ENCODE data around the gene LRRC10B. TPM values are rescaled to one million over a fixed set of nuclear protein-coding genes. Genes with fewer than 3 reads are reported as not detected.

The LRRC10B gene
- polyA plus RNA-seq, 2 of the 4 experiments (the other 2 are of a cell fraction), result 0.03 to 0.04 TPM

DNA sequence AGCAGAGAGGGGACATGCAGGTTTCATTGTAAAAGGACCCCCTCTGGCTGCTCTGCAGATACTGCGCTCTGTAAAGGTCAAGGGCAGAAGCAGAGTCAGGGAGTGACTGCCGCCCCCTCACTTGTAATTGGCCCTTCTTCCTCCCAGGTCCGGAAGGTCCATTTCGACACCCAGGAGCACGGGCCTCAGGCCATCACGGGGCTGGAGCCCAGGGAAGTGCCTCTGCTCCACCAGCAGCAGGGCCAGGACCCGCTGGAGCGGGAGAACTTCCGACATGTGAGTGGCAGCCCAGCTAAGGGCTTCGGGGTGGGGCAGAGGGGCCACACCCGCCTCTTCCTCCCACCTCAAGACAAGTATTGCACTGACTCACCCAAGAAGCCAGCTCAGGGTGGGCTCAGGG is 24.0 kb upstream of the LRRC10B start:
- ATAC-seq (no peak), DNase-seq (ENCODE audit: low read depth in 1 of 2, low spot score in 1 of 2) (no peak), FAIRE-seq (no peak)
- Histone ChIP-seq H3K4me2 (no peak overlapping the region), H3K9me3 (no peaks in the 10 kb centered on the region), H3K4me1 (no peaks in the 10 kb centered on the region), H3K27ac (no peak overlapping the region), H3K4me3 (no peak overlapping the region)
- TF ChIP-seq, protein P1, sequence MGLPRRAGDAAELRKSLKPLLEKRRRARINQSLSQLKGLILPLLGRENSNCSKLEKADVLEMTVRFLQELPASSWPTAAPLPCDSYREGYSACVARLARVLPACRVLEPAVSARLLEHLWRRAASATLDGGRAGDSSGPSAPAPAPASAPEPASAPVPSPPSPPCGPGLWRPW (IDR thresholded peaks at IDR 0.05), result no peak
- no peak for TF ChIP-seq FOXS1 (CRISPR knock-in tag; IDR thresholded peaks at IDR 0.05)
- no peak for TF ChIP-seq BHLHE40 (IDR thresholded peaks at IDR 0.05; ENCODE audit: low read depth, low read length)
- TF ChIP-seq RFX5 (IDR thresholded peaks at IDR 0.05), result no peak
- TF ChIP-seq, protein P2, sequence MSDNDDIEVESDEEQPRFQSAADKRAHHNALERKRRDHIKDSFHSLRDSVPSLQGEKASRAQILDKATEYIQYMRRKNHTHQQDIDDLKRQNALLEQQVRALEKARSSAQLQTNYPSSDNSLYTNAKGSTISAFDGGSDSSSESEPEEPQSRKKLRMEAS (IDR thresholded peaks at IDR 0.05), result no peak
- TF ChIP-seq KDM1A (IDR thresholded peaks at IDR 0.05; ENCODE audit: low read depth), result no peak
- TF ChIP-seq MAZ (IDR thresholded peaks at IDR 0.05; ENCODE audit: borderline replicate concordance, low read depth, low read length), result no peak
- no peak for TF ChIP-seq RNF2 (IDR thresholded peaks at IDR 0.05; ENCODE audit: borderline replicate concordance, low read depth)
- TF ChIP-seq, protein P3, sequence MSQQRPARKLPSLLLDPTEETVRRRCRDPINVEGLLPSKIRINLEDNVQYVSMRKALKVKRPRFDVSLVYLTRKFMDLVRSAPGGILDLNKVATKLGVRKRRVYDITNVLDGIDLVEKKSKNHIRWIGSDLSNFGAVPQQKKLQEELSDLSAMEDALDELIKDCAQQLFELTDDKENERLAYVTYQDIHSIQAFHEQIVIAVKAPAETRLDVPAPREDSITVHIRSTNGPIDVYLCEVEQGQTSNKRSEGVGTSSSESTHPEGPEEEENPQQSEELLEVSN (IDR thresholded peaks at IDR 0.05; ENCODE audit: borderline replicate concordance, low read depth), result no peak
- TF ChIP-seq JUN (IDR thresholded peaks at IDR 0.05), result no peak
- no peak for TF ChIP-seq MAFK (IDR thresholded peaks at IDR 0.05; ENCODE audit: partially characterized antibody)
- TF ChIP-seq ZFP36 (IDR thresholded peaks at IDR 0.05; ENCODE audit: borderline replicate concordance, partially characterized antibody), result no peak
- no peak for TF ChIP-seq HOXA7 (CRISPR knock-in tag; IDR thresholded peaks at IDR 0.05)
- no peak for TF ChIP-seq ZSCAN20 (CRISPR knock-in tag; IDR thresholded peaks at IDR 0.05)
- no peak for TF ChIP-seq PHF8 (IDR thresholded peaks at IDR 0.05; ENCODE audit: borderline replicate concordance, low read depth)
- no peak for TF ChIP-seq FOSL2 (IDR thresholded peaks at IDR 0.05)
- no peak for TF ChIP-seq FOSL2 (CRISPR knock-in tag; IDR thresholded peaks at IDR 0.05)
- TF ChIP-seq HOXB5 (CRISPR knock-in tag; IDR thresholded peaks at IDR 0.05), result no peak
- no peak for TF ChIP-seq EP300 (IDR thresholded peaks at IDR 0.05)
- TF ChIP-seq EHF (CRISPR knock-in tag; IDR thresholded peaks at IDR 0.05), result no peak
- TF ChIP-seq, protein P4, sequence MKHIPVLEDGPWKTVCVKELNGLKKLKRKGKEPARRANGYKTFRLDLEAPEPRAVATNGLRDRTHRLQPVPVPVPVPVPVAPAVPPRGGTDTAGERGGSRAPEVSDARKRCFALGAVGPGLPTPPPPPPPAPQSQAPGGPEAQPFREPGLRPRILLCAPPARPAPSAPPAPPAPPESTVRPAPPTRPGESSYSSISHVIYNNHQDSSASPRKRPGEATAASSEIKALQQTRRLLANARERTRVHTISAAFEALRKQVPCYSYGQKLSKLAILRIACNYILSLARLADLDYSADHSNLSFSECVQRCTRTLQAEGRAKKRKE (CRISPR knock-in tag; IDR thresholded peaks at IDR 0.05; ENCODE audit: low read depth), result no peak
- whole genome bisulfite sequencing (ENCODE audit: missing lambda C conversion rate), result 52% methylated on average over 7 of the region's 11 CpGs
- CTCF ChIA-PET, result interaction anchor here (1.2 to 9.1 kb wide), 5 partner anchors 18 to 143 kb away, joined by 3 to 75 read pairs (median 5); no protein-coding TSS in a partner anchor
- POLR2A ChIA-PET, result no interaction called here

DNA sequence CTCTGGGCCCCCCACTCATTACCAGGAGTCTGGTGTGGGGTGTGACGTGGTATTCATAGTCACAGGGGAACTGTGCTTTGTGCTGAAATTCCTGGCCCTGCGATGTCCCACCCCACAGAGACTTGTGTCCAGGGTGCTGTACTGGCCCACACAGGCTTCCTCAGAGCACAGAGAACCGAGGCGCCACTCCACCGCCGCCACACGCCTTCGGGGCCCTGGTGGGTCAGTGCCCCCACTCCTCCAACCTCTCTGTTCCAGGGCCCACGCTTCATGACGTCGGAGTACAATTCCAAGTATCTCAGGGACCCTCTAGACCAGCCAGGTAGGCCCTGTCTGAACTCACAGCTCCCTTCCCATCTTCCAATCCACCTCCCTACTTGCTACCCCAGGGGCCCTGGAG is 23.5 kb upstream of the LRRC10B start:
- Histone ChIP-seq H3K9me3 (no peaks in the 10 kb centered on the region), H3K4me3 (no peak overlapping the region), H3K4me2 (no peak overlapping the region), H3K27ac (no peak overlapping the region), H3K4me1 (no peaks in the 10 kb centered on the region)
- FAIRE-seq (no peak), ATAC-seq (no peak), DNase-seq (ENCODE audit: low read depth in 1 of 2, low spot score in 1 of 2) (no peak)
- 76% methylated on average over 11 of the region's 11 CpGs for WGBS (ENCODE audit: missing lambda C conversion rate)
- POLR2A ChIA-PET, result no interaction called here
- CTCF ChIA-PET, result interaction anchor here (1.4 to 9.1 kb wide), 5 partner anchors 7 to 38 kb away, joined by 3 to 75 read pairs (median 18); no protein-coding TSS in a partner anchor
- TF ChIP-seq SMC3 (IDR thresholded peaks at IDR 0.05) (no peak), CBX2 (IDR thresholded peaks at IDR 0.05; ENCODE audit: borderline replicate concordance, low read depth) (no peak), NR3C1 (IDR thresholded peaks at IDR 0.05) (no peak), KDM5A (IDR thresholded peaks at IDR 0.05) (no peak), MAFK (IDR thresholded peaks at IDR 0.05; ENCODE audit: partially characterized antibody) (no peak), ZNF302 (CRISPR knock-in tag; IDR thresholded peaks at IDR 0.05) (no peak), TFCP2L1 (CRISPR knock-in tag; IDR thresholded peaks at IDR 0.05) (no peak), JUNB (IDR thresholded peaks at IDR 0.05) (no peak)
- TF ChIP-seq, protein P1 (IDR thresholded peaks at IDR 0.05), result no peak
- TF ChIP-seq, protein P5, sequence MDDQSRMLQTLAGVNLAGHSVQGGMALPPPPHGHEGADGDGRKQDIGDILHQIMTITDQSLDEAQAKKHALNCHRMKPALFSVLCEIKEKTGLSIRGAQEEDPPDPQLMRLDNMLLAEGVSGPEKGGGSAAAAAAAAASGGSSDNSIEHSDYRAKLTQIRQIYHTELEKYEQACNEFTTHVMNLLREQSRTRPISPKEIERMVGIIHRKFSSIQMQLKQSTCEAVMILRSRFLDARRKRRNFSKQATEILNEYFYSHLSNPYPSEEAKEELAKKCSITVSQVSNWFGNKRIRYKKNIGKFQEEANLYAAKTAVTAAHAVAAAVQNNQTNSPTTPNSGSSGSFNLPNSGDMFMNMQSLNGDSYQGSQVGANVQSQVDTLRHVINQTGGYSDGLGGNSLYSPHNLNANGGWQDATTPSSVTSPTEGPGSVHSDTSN (IDR thresholded peaks at IDR 0.05), result no peak
